ENCODE measurements around the gene TVP23C.

DNA sequence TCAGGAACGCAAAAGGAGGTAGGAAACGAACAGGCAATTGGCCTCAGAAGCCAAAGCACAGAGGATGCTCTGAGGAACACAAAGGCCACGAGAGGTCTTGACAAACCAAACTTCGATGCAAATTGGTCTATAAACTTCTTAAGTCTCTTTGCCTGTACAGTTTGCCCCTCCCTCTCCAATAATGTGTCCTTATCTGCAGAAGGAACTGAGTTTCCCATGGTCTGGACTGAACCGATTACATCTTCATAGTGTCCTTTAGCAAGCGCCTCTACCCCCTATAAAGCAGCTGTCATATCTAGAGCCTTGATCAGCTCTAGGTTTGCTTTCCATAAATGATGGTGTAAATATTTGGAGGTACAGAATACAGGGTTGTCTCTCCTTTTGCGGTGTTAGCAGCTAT, 92.7 kb downstream of the TVP23C start:
- TF ChIP-seq, protein P1, sequence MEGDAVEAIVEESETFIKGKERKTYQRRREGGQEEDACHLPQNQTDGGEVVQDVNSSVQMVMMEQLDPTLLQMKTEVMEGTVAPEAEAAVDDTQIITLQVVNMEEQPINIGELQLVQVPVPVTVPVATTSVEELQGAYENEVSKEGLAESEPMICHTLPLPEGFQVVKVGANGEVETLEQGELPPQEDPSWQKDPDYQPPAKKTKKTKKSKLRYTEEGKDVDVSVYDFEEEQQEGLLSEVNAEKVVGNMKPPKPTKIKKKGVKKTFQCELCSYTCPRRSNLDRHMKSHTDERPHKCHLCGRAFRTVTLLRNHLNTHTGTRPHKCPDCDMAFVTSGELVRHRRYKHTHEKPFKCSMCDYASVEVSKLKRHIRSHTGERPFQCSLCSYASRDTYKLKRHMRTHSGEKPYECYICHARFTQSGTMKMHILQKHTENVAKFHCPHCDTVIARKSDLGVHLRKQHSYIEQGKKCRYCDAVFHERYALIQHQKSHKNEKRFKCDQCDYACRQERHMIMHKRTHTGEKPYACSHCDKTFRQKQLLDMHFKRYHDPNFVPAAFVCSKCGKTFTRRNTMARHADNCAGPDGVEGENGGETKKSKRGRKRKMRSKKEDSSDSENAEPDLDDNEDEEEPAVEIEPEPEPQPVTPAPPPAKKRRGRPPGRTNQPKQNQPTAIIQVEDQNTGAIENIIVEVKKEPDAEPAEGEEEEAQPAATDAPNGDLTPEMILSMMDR (IDR thresholded peaks at IDR 0.05 in 8 of 11, conservative IDR thresholded peaks at IDR 0.05 in 3 of 11): no peak
- TF ChIP-seq POLR2AphosphoS5 (IDR thresholded peaks at IDR 0.05): no peak
- no peak for TF ChIP-seq POLR2A (IDR thresholded peaks at IDR 0.05)

All from spleen (tissue), 7 donors.